ENCODE measurements around the gene ETF1.

Gene ETF1

DNA sequence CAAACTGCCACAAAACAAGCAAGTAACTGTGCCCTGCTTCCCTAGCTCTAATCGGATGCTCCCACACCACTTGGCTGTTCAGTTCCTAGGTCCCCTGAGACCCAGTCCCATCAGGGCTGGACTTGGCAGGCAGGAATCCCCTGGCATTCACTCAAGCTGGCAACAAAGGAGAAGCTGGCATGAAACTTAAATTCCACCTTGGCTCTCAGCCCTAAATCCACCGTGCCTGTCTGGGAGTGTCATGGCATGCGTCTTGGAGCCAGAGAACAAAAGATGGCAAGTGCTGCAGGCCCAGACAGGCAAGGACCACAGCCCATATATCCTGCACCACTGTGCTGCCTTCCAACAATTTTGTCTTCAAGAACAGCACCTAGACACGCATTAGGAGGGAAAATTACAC lies 38.2 kb downstream of the ETF1 start:
- WGBS, 2 experiments (ENCODE audit: insufficient coverage in 2 of 2), result 94 to 100% methylated on average over 4 of the region's 4 CpGs
- H3K4me3 ChIP-seq (ENCODE audit: extremely low read depth, insufficient read depth, low read length, poor library complexity, severe bottlenecking), result no peak overlapping the region
- peaks cover 39% of the 10 kb centered on the region for H3K36me3 ChIP-seq (ENCODE audit: control insufficient read depth, insufficient read depth, low read length)
- no peaks in the 10 kb centered on the region for H3K9me3 ChIP-seq (ENCODE audit: control insufficient read depth, low read length)
- H3K4me1 ChIP-seq (ENCODE audit: control insufficient read depth, insufficient read depth, low read length, poor library complexity, severe bottlenecking), result no peaks in the 10 kb centered on the region
- H3K27ac ChIP-seq (ENCODE audit: low read depth, low read length, severe bottlenecking), result no peak overlapping the region

DNA sequence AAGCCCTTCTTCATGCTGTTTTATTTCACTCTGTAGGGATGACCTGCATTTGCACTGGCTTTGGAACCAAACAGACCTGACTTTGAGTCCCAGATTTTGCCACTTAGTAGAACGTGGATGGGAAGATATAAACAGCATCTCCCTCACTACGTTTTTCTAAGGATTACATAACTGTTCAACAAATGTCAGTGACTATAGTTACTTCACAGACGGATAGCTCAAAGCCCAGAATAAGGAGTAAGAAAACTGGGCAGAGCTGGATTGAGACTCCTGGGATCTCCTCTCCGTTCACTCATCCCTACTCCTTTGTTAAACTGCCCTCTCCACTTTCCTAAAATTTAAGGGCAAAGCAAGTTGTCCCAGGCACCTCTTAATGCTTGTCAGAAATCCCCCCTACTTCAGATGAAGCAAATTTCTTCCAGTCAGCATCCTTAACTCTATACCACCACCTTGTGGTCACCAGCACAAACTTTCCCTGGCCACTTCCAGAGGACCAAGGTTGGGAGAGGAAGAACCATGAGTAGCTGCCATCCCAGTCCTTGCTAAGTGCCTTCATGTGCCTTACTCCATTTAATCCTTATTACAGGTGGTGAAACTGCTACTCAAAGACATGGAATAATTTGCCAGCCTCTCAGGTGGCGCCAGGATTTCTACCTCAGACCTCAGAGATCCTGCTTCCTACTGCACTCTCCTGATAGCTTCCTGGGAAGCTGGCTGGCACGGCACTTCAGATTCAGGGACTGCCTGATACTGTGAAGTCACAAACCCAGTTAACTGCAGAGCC lies 39.4 kb downstream of the ETF1 start:
- peak overlapping the region; percentile 7 for H3K27ac ChIP-seq (ENCODE audit: low read depth, low read length, severe bottlenecking)
- H3K4me1 ChIP-seq (ENCODE audit: control insufficient read depth, insufficient read depth, low read length, poor library complexity, severe bottlenecking), result no peaks in the 10 kb centered on the region
- 38 to 64% methylated on average over 4 of the region's 6 CpGs for WGBS, 2 experiments (ENCODE audit: insufficient coverage in 2 of 2)
- peaks cover 30% of the 10 kb centered on the region for H3K36me3 ChIP-seq (ENCODE audit: control insufficient read depth, insufficient read depth, low read length)
- H3K9me3 ChIP-seq (ENCODE audit: control insufficient read depth, low read length), result no peaks in the 10 kb centered on the region
- no peak overlapping the region for H3K4me3 ChIP-seq (ENCODE audit: extremely low read depth, insufficient read depth, low read length, poor library complexity, severe bottlenecking)

DNA sequence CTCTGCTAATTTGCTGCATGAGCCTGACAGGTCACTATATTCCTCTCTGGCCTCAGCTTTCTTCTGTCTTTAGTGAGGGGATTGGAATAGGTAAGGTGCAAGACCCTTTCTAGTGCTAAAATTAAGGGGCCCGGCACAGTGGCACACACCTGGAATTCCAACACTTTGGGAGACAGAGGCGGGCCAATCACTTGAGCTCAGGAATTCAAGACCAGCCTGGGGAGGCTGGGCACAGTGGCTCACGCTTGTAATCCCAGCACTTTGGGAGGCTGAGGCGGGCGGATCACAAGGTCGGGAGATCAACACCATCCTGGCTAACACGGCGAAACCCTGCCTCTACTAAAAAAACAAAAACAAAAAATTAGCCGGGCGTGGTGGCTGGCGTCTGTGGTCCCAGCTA lies 40.5 kb downstream of the ETF1 start:
- Histone ChIP-seq H3K4me3 (ENCODE audit: extremely low read depth, insufficient read depth, low read length, poor library complexity, severe bottlenecking) (no peak overlapping the region), H3K9me3 (ENCODE audit: control insufficient read depth, low read length) (no peaks in the 10 kb centered on the region), H3K4me1 (ENCODE audit: control insufficient read depth, insufficient read depth, low read length, poor library complexity, severe bottlenecking) (no peaks in the 10 kb centered on the region), H3K27ac (ENCODE audit: low read depth, low read length, severe bottlenecking) (no peak overlapping the region), H3K36me3 (ENCODE audit: control insufficient read depth, insufficient read depth, low read length) (peaks cover 18% of the 10 kb centered on the region)
- WGBS, 2 experiments (ENCODE audit: insufficient coverage in 2 of 2), result 88 to 89% methylated on average over 4 to 5 of the region's 11 CpGs

DNA sequence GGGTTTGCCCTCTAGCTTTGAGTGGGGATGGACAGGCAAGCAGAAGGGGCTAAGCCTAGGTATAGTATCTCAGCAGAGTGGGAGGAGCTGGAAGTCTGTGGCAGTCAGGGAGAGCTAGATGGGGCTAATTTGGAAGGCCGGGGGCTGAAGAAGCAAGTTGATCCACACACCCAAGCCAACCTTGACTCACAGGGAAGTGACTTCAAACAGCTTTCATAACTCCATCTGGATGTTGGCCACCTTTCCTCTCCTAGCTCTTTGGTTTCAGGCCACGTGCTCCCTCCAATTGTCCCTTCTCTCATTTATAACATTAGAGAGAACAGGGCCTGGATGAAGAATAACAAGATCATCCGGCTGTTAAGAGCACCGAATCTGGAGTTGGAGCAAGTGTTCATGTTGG lies 40.9 kb downstream of the ETF1 start:
- no peaks in the 10 kb centered on the region for H3K9me3 ChIP-seq (ENCODE audit: control insufficient read depth, low read length)
- H3K36me3 ChIP-seq (ENCODE audit: control insufficient read depth, insufficient read depth, low read length), result peaks cover 14% of the 10 kb centered on the region
- H3K4me3 ChIP-seq (ENCODE audit: extremely low read depth, insufficient read depth, low read length, poor library complexity, severe bottlenecking), result no peak overlapping the region
- no peaks in the 10 kb centered on the region for H3K4me1 ChIP-seq (ENCODE audit: control insufficient read depth, insufficient read depth, low read length, poor library complexity, severe bottlenecking)
- WGBS, 2 experiments (ENCODE audit: insufficient coverage in 2 of 2), result 93% methylated on average over 3 of the region's 4 CpGs
- H3K27ac ChIP-seq (ENCODE audit: low read depth, low read length, severe bottlenecking), result no peak overlapping the region

DNA sequence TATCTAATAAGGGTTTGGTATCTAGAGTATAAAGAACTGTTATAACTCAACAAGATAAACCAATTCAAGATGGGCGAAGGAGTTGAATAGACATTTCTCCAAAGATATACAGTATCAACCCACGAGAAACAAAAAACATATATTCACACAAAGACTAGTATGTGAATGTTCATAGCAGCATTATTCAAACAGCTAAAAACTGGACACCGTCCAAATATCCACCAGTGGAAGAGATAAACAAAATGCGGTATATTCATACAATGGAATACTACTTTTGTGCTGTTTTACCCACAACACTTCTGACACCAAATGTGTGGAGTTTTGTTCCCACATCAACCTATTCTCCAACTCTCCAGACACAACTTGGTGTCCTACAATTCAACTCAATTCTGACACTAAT lies 44.7 kb downstream of the ETF1 start:
- Histone ChIP-seq H3K4me3 (ENCODE audit: extremely low read depth, insufficient read depth, low read length, poor library complexity, severe bottlenecking) (no peak overlapping the region), H3K27ac (ENCODE audit: low read depth, low read length, severe bottlenecking) (no peak overlapping the region), H3K9me3 (ENCODE audit: control insufficient read depth, low read length) (no peaks in the 10 kb centered on the region), H3K4me1 (ENCODE audit: control insufficient read depth, insufficient read depth, low read length, poor library complexity, severe bottlenecking) (peaks cover 7% of the 10 kb centered on the region), H3K36me3 (ENCODE audit: control insufficient read depth, insufficient read depth, low read length) (no peaks in the 10 kb centered on the region)
- 93% methylated on average over 3 of the region's 4 CpGs; no CpG with 5 or more reads in 1 of the 2 experiments for WGBS, 2 experiments (ENCODE audit: insufficient coverage in 2 of 2)

DNA sequence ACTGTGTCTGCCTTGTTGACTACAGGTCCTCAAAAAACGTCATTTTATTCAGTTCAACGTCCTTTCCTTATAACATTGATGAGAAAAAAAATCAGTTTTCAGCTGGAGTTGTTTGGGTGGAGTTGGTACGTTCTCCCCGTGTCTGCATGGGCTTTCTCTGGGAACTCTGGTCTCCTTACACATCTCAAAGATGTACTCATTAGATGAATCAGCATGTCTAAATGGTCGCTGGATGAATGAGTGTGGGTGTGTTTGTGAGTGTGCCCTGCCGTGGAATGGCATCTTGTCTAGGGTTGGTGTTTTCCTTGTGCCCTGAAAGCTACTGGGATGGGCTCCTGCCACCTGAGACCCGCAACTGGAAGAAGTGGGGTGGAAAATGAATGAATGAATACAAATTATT lies 47.7 kb downstream of the ETF1 start:
- H3K4me1 ChIP-seq (ENCODE audit: control insufficient read depth, insufficient read depth, low read length, poor library complexity, severe bottlenecking), result peaks cover 17% of the 10 kb centered on the region
- H3K4me3 ChIP-seq (ENCODE audit: extremely low read depth, insufficient read depth, low read length, poor library complexity, severe bottlenecking), result no peak overlapping the region
- no peak overlapping the region for H3K27ac ChIP-seq (ENCODE audit: low read depth, low read length, severe bottlenecking)
- H3K9me3 ChIP-seq (ENCODE audit: control insufficient read depth, low read length), result no peaks in the 10 kb centered on the region
- no peaks in the 10 kb centered on the region for H3K36me3 ChIP-seq (ENCODE audit: control insufficient read depth, insufficient read depth, low read length)
- WGBS, 2 experiments (ENCODE audit: insufficient coverage in 2 of 2), result 80 to 100% methylated on average over 1 of the region's 7 CpGs

DNA sequence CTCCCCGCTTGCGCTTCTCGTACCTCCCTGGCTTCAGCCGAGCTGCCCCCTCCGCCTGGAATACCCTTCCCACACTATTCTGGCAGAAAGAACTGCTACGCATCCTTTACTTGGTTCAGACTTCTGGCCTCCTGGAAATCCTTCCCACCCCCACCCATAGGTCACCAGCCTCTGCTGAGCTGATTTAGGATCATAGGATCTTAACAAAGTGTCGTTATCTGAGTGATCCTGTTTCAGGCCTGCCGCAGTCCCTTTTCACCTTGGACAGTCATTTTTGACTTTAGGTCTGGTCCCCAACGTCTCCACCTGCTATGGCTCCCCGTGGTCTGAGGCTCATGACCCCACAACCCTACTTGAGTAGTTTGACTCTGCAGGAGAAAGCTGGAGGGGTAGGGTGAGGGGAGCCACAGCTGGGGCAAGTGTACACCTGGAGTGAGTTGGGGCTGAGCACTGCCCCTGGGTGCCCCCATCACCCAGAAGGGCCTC lies 50.4 kb downstream of the ETF1 start:
- WGBS, 2 experiments (ENCODE audit: insufficient coverage in 2 of 2), result 29 to 42% methylated on average over 7 to 9 of the region's 10 CpGs

DNA sequence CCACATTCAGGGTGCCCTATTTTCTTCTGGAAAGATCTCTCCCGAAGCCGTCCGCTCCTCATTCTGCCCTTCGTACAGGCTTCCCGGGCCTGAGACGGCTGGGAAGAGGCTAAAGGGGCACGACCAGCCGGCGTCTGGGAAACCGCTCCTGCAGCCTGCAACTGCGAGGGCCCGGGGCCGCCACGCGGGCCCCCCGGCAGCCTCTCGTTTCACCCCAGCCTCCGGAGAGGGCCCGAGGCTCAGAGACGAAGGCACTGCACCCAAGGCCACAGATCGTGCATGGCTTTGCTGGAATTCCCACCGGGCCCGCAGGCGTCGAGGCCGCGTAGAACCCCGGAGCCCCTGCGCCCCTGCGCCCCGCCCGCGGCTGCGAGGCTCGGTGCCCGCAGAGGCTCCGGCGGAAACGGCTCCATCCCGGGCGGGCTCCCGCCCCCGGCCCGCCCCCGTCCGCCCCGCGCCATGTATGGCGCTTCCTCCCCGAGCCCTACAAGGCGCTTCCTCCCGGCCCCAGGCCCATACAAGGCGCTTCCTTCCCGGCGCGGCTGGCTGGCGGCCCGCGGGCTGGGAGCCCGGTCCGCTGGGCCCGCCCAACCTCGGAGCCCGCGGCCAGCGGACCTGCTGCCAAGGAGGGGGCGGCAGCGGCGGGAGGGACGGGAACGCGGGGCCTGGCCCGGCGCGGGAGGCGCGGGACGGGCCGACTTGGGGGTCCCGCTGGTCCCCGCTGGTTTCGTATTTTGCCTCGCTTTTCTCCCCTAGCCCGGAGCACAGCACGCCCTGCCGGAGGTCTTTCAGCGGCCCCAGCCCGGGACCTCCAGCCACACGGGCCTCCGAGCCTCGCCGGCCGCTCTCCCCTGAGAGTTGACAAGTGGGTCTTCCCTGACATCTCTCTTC lies 51.1 kb downstream of the ETF1 start:
- H3K27ac ChIP-seq (ENCODE audit: low read depth, low read length, severe bottlenecking), result no peak overlapping the region
- peaks cover 27% of the 10 kb centered on the region for H3K4me1 ChIP-seq (ENCODE audit: control insufficient read depth, insufficient read depth, low read length, poor library complexity, severe bottlenecking)
- H3K4me3 ChIP-seq (ENCODE audit: extremely low read depth, insufficient read depth, low read length, poor library complexity, severe bottlenecking), result peak overlapping the region; percentile 39
- 5 to 7% methylated on average over 77 to 80 of the region's 93 CpGs for WGBS, 2 experiments (ENCODE audit: insufficient coverage in 2 of 2)
- no peaks in the 10 kb centered on the region for H3K9me3 ChIP-seq (ENCODE audit: control insufficient read depth, low read length)
- no peaks in the 10 kb centered on the region for H3K36me3 ChIP-seq (ENCODE audit: control insufficient read depth, insufficient read depth, low read length)

More for the DNA sequence above, 50.4 kb downstream of the ETF1 start:
- H3K27ac ChIP-seq (ENCODE audit: low read depth, low read length, severe bottlenecking), result no peak overlapping the region
- peaks cover 24% of the 10 kb centered on the region for H3K4me1 ChIP-seq (ENCODE audit: control insufficient read depth, insufficient read depth, low read length, poor library complexity, severe bottlenecking)
- H3K36me3 ChIP-seq (ENCODE audit: control insufficient read depth, insufficient read depth, low read length), result no peaks in the 10 kb centered on the region
- no peaks in the 10 kb centered on the region for H3K9me3 ChIP-seq (ENCODE audit: control insufficient read depth, low read length)
- peak overlapping the region; percentile 39 for H3K4me3 ChIP-seq (ENCODE audit: extremely low read depth, insufficient read depth, low read length, poor library complexity, severe bottlenecking)

DNA sequence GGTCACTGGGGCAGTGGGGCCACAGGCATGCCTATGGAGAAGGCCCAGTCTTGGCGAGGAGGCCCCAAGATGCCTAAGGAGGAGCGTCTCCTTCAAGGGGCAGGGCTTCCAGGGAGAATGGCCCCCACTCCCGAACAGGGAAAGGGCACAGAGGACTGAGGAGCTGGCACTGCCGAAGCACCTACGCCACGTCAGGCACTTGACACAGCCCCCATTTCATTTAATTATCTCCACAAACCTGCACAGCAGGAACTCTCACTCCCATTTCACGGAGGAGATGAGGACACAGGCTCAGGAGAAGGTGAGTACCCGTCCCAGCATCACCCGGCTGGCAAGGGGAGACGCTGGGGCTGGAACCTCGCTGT lies 51.8 kb downstream of the ETF1 start:
- H3K4me3 ChIP-seq (ENCODE audit: extremely low read depth, insufficient read depth, low read length, poor library complexity, severe bottlenecking), result peak overlapping the region; percentile 39
- no peak overlapping the region for H3K27ac ChIP-seq (ENCODE audit: low read depth, low read length, severe bottlenecking)
- H3K4me1 ChIP-seq (ENCODE audit: control insufficient read depth, insufficient read depth, low read length, poor library complexity, severe bottlenecking), result peaks cover 27% of the 10 kb centered on the region
- 61 to 67% methylated on average over 8 to 11 of the region's 11 CpGs for WGBS, 2 experiments (ENCODE audit: insufficient coverage in 2 of 2)
- H3K9me3 ChIP-seq (ENCODE audit: control insufficient read depth, low read length), result no peaks in the 10 kb centered on the region
- no peaks in the 10 kb centered on the region for H3K36me3 ChIP-seq (ENCODE audit: control insufficient read depth, insufficient read depth, low read length)

DNA sequence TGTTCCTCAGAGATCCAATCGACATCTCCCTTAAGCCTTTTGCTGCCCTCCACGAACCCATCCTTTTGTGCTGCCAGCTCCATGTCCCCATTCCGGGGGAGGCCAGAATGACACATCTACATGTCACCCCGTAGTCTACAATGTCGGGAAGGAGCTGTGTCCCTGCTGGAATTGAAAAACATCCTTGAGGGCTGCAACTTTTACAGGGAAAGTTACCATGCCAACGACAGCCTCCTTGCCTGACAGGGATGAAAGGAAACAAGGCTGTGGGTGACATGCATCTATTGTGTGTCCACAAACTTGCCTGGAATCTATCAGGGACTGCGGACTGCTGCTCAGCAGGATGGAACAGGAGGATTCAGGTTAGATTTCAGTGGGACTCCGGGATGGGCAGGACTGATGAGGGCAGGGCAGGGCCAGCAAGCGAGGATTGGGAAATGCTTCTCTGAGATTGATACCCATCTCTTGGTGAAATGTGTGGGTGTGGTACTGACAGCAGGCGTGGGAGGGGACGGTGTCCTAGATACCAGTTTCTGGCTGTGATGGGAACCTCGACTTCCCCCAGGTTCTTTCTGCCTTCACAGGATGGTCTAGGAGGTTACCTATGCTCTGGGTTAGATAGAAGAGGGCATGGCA lies 52.3 kb downstream of the ETF1 start:
- Histone ChIP-seq H3K4me1 (ENCODE audit: control insufficient read depth, insufficient read depth, low read length, poor library complexity, severe bottlenecking) (peaks cover 27% of the 10 kb centered on the region), H3K36me3 (ENCODE audit: control insufficient read depth, insufficient read depth, low read length) (no peaks in the 10 kb centered on the region), H3K27ac (ENCODE audit: low read depth, low read length, severe bottlenecking) (no peak overlapping the region), H3K9me3 (ENCODE audit: control insufficient read depth, low read length) (no peaks in the 10 kb centered on the region), H3K4me3 (ENCODE audit: extremely low read depth, insufficient read depth, low read length, poor library complexity, severe bottlenecking) (no peak overlapping the region)
- WGBS, 2 experiments (ENCODE audit: insufficient coverage in 2 of 2), result 78 to 87% methylated on average over 10 of the region's 12 CpGs

All from mesodermal cell (in vitro differentiated cells).